ENCODE measurements around the gene FOXL2. TPM values are rescaled to one million over a fixed set of nuclear protein-coding genes. Genes with fewer than 3 reads are reported as not detected.

The FOXL2 gene
- total and polyA plus RNA-seq, 10 of the 15 experiments (the other 5 are each of a cell fraction or from before 2014, with no cell fraction given) = not detected

DNA sequence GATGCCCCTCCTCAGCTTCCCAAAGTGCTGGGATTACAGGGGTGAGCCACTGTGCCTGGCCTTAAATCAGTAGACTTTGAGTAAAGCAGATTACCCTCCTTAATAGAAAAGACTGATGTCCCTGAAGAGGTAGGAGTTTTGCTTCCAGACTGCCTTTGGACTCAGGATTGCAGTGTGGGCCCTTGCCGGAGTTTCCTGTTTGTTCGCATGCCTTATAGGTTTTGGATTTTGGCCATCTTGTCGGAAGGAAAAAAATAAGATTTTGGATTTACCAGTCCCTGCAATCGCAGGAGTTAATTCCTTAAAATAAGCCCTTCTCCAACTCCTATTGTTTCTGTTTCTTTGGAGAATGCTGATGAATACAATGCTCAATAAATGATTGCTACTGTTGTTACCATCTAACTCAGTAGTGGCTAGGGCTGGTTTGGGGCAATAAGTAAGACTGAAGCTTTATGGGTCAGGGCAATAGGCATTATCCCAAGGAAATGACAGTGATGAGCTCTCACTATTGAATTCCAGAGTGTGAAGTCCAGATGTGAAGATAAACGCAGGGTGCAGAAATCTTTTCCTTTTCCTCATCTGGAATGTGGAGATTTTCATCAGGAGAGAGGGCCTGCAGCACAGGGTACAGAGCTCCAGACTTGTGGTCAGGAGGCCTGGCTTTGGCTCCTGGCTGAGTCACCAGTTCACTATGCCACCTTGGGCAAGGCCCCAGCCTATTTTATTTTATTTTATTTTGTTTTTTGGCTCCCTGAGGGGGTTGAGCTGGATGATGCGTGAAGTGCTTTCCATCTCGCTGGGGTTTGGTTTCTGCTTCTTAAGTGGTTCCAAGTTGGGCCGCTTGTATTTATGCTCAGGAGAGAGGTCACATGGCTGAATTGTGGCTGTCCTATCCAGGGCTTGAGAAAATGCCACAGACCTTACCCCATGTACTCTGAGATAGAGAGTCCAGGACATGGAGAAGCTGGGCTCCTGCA is 25.3 kb downstream of the FOXL2 start:
- Histone ChIP-seq H3K4me2 (ENCODE audit: control insufficient read depth, insufficient read depth) (no peak overlapping the region), H2AFZ (ENCODE audit: control insufficient read depth, low read depth, low read length) (no peak overlapping the region), H3K79me2 (ENCODE audit: control insufficient read depth, insufficient read depth, low read length) (no peaks in the 10 kb centered on the region), H4K20me1 (ENCODE audit: control insufficient read depth, insufficient read depth) (no peaks in the 10 kb centered on the region), H3K27me3 (replicated peaks in 1 of 2; ENCODE audit: control insufficient read depth in 2 of 2, insufficient read depth in 2 of 2, low read length in 1 of 2) (no peaks in the 10 kb centered on the region), H3K4me3 (no peak overlapping the region), H3K4me1 (ENCODE audit: control insufficient read depth, insufficient read depth, low read length) (no peaks in the 10 kb centered on the region), H3K27ac (ENCODE audit: control insufficient read depth, insufficient read depth) (no peak overlapping the region), H3K36me3 (ENCODE audit: control insufficient read depth in 2 of 2, insufficient read depth in 2 of 2, low read length in 1 of 2) (no peaks in the 10 kb centered on the region), H3K9ac (ENCODE audit: control insufficient read depth, insufficient read depth, low read length) (no peak overlapping the region), H3K9me3 (replicated peaks; ENCODE audit: control insufficient read depth, insufficient read depth, low read length) (no peaks in the 10 kb centered on the region)
- intact Hi-C loops (cut with micrococcal nuclease; ENCODE audit: unreplicated experiment) = loop anchor here (2.0 kb wide), 3 partner anchors 505 to 853 kb away; no protein-coding TSS in a partner anchor
- TF ChIP-seq E2F4 (IDR thresholded peaks at IDR 0.05; ENCODE audit: low read depth, low read length) = no peak
- no peak for TF ChIP-seq LARP7 (IDR thresholded peaks at IDR 0.05)
- no peak for TF ChIP-seq POLR2A (IDR thresholded peaks at IDR 0.05; ENCODE audit: low read depth, low read length)
- TF ChIP-seq TARDBP (IDR thresholded peaks at IDR 0.05; ENCODE audit: borderline replicate concordance) = no peak
- no peak for TF ChIP-seq ESRRA (IDR thresholded peaks at IDR 0.05; ENCODE audit: low read length)
- no peak for TF ChIP-seq CHD1 (IDR thresholded peaks at IDR 0.05; ENCODE audit: low read depth, low read length)
- no peak for TF ChIP-seq BACH1 (IDR thresholded peaks at IDR 0.05; ENCODE audit: borderline replicate concordance)
- no peak for TF ChIP-seq YY1 (IDR thresholded peaks at IDR 0.05; ENCODE audit: low read depth, low read length)
- TF ChIP-seq ZBTB33 (IDR thresholded peaks at IDR 0.05) = no peak
- TF ChIP-seq CREB1 (IDR thresholded peaks at IDR 0.05; ENCODE audit: low read depth) = no peak
- TF ChIP-seq PAX8 (IDR thresholded peaks at IDR 0.05) = no peak
- no peak for TF ChIP-seq POLR2AphosphoS5 (IDR thresholded peaks at IDR 0.05; ENCODE audit: low read length)
- TF ChIP-seq KAT2A (conservative IDR thresholded peaks at IDR 0.05; ENCODE audit: control insufficient read depth, low read depth, low read length) = no peak
- no peak for TF ChIP-seq POU2F2 (IDR thresholded peaks at IDR 0.05; ENCODE audit: borderline replicate concordance, low read depth, low read length)
- no peak for TF ChIP-seq SMAD5 (IDR thresholded peaks at IDR 0.05; ENCODE audit: low read depth)
- in situ Hi-C loops (cut with MboI) = loop anchor here (5.0 kb wide), 1 partner anchor 504 kb away; no protein-coding TSS in a partner anchor
- ATAC-seq (no peak), DNase-seq (ENCODE audit: low read depth, low spot score) (no peak), FAIRE-seq (no peak)
- SMC1A ChIA-PET (ENCODE audit: uncharacterized antibody, unreplicated experiment) = interaction anchor here (0.7 to 2.3 kb wide), 4 partner anchors 226 to 506 kb away, joined by 3 to 14 read pairs (median 7); no protein-coding TSS in a partner anchor
- 45% methylated on average over 8 of the region's 8 CpGs for WGBS (ENCODE audit: insufficient coverage, insufficient replicate concordance, low lambda C conversion rate, missing lambda C conversion rate)
- CTCF ChIA-PET = interaction anchor here (0.6 to 18.6 kb wide), 15 partner anchors 9 to 739 kb away, joined by 3 to 451 read pairs (median 38); partner anchors contain the start of genes CEP70 and FAIM
- RAD21 ChIA-PET (ENCODE audit: unreplicated experiment) = interaction anchor here (0.6 to 5.2 kb wide), 8 partner anchors 103 to 855 kb away, joined by 3 to 36 read pairs (median 4); partner anchors contain the start of gene CEP70
- BruUV-seq (replicated peaks) = no TSS peak
- POLR2A ChIA-PET = interaction anchor here (0.6 kb wide), 1 partner anchor 211 kb away, joined by 9 read pairs; no protein-coding TSS in a partner anchor
